NCI-H2081 treated with DMSO at 0.1 percent for 48 hours (cell line): Measurements from ENCODE around the gene GBP5.
"Not testable (repeated sequence)": the region's sequence is repeated elsewhere in the genome, so short reads cannot be mapped to it uniquely, and the experiment has no call there.

Source experiments
- DNase-seq: peaks from one replicate; lab custom pipeline; 2025; lab: John Stamatoyannopoulos, UW

The GBP5 gene

DNA sequence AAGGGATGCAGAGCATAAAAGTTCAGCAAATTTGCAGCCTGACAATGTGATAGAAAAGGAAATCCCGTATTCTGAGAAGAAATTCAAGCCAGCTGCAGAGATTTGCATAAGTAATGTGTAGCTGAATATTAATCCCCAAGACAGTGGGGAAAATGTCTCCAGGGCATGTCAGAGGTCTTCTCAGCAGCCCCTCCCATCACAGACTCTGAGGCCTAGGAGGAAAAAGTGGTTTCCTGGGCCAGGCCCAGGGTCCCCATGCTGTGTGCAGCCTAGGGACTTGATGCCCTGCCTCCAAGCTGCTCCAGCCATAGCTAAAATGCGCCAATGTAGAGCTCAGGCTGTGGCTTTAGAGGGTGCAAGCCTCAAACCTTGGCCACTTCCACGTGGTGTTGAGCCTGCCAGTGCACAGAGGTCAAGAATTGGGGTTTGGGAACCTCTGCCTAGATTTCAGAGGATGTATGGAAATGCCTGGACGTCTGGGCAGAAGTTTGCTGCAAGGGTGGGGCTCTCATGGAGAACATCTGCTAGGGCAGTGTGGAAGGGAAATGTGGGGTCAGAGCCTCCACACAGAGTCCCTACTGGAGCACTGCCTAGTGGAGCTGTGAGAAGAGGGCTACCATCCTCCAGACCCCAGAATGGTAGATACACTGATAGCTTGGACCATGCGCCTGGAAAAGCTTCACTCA, 11.6 kb upstream of the GBP5 start:
- not testable (repeated sequence) for DNase-seq

DNA sequence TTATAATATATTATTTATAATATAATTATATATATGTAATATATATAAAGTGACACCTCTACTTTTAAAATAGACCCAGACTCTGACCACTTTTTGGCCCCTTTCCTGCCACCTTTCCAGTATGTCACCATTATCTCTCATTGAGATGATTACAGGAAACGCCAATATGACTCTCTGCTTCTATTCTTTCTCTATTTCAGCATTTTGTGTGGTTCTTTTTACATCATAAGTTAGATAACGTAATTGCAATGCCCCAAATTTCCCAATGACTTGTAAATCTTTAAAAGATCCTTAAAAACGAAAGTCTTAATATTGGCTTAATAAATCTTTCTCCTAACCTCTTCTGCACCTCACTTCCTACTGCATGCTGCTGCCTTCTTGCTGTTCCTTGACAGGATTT, 8.1 kb upstream of the GBP5 start:
- no peak for DNase-seq

DNA sequence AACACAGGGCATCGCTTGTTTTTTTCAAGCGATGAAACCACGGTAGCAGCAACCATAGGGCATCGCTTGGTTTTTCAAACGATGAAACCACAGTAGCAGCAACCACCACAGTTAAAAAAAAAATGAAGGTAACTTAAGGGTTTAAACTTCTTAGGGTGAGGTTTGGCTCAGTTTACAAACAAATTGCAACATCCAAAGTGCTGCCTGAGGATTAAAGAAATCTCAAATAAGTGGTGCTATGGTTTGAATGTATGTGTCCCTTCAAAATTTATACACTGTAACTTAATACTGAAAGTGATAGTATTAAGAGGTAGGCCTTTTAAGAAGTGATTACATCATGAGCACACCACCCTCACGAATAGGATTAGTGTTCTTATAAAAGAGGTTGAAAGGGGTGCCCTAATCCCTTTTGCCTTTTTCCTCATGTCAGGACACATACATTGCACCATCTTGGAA, 6.4 kb upstream of the GBP5 start:
- DNase-seq: no peak

GRCh38 chr1:89277725-89278124, 5.1 kb upstream of the GBP5 start:
- no peak for DNase-seq

- DNase-seq: no peak
Observed at GRCh38 chr1:89276690-89277089, 4.0 kb upstream of the GBP5 start.

DNA sequence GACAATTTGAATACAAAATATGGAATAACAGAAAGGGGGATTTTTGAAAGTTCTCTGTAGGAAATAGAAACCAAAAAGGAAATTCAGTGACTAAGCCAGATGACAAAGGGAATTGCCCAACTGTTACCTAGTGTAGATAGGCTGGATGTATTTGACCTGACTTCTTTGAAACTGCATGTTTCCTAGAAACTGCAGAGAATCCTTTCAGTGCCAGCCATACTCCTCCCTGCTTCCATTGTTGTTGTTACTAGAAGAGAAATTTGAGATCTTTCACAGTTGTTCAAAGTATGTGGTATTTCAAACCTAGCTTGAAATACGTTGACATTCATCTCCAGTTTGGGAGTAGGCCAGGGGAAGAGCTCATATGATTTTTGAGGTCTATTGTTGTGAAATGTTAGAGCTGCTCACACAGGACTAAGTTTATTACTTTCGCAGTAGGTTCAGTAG, 1.8 kb upstream of the GBP5 start:
- no peak for DNase-seq

GRCh38 chr1:89273324-89273778, 691 bp upstream of the GBP5 start:
- no peak for DNase-seq

DNA sequence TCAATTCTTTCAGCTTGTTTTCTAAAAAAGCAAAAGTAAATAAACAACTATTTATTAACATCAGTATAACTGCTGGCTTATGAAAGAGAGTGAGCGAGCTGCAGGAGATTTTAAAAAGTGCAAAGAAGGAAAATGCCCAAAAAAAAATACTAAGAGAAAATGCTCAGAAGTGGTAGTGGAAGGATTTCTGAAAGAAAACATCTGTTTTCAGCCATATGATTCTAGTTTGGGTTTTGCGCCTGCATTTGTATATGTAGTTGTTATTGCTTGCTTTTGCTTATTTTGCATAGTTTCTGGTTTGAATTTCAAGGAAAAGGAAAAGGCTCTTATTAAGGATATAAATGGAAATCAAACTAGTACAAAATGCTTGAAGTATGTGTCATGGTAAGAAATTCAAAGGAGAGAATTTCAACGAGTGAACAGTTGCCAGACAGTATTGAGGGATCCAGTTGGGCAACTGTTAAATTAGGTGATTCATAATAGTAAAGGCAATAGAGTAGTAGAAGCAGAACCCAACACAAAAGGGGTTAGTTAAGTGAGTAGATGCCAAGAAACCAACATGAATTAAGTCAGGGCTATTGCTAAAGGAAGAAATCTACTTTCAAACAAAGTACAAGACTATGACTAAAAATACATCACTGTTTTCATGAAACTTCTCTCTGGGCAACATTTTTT, 1.2 kb downstream of the GBP5 start:
- no peak for DNase-seq

DNA sequence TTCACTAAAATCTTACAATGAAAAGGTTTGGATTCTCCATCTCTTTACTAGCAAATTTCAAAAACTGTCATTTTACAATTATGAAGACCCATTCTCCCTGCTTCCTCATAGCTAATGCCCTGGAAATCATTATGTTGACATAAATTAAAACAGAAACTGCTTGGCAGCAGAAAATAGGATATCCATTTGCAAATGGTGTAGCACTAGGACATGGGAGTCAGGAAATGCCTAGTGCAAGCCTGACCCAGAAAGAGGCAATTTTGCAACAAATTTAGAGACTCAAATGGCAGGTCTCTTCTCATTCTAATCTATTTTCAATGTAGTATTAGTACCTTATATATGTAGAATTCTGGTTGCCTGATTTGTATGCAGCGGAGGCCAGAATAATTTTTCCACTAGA, 2.2 kb downstream of the GBP5 start:
- DNase-seq: no peak

DNA sequence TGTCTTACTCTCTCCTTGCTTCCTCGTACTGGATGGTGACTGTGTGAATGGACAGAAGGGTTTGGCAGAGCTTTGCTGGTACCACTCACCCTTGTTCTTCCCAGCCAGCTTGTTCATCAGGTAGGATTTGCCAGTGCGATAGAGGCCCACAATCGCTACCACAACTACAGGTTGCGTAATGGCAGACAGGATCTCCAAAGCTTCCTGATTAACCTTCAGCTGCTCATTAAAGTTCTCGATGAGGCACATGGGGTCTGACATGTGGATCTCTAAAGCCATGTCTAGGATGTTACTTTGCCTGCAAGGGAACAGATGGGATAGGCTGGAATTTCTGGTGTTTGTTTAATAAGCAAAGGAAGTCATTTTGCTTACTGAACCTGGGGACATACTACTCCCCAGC, 3.4 kb downstream of the GBP5 start:
- DNase-seq: no peak

GRCh38 chr1:89262643-89263042, 10.0 kb downstream of the GBP5 start:
- no peak for DNase-seq

DNA sequence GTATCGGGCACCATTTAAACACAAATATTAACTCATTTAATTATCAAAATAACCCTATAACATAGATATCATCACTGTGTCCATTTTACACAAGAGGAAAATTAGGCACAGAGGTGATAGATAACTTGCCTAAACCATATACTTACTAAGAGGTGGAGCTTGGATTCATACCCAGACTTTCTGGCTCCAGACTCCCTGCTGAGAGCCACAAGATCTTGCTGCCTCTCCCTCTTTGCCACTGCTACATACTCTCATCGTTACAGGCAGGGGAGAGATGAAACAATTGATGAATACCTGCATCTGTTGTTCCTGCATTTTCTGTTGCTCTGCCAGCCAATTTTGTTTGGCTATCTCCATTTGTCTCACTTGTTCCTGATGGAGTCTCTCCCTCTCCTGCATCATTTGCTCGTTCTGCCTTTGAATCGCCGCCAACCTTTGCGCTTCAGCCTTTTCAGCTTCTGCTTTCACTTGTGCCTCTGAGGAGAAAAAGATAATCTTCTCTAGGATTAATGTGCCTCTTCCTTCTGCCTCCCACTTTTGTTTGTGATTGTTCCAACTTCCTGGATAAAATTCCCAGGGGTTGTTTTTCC, 10.6 kb downstream of the GBP5 start:
- DNase-seq: no peak

DNA sequence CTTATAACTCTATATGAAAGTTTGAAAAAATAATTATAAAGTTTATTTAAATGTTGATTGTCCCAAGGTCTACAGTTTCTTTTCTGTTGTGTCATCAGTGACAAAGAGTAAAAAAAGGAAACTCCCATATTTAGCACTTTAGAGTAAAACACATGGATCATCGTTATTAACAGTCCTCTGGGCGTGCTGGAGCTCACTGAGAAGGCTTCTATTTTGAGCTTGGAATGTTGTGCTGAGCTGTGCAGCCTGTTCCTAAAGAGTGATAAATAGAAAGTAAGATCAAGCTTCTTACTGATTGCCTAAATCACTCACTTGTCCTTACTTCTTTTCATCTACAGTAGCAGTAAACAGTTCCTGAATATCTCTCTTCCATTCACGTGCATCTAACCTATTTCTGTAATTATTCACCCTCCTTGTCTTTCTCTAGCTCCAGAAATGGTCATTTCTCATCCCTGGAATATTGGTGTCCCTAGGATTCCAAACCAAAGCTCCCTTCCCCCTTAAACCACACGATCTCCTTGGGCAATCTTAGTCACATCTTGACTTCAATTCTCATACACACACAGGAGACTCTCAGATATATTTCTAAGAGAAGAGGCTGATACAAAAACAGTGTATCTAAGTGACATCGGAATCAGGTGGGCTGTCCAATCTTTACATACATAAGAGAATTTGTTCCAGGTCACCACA, 11.9 kb downstream of the GBP5 start:
- DNase-seq: no peak

DNA sequence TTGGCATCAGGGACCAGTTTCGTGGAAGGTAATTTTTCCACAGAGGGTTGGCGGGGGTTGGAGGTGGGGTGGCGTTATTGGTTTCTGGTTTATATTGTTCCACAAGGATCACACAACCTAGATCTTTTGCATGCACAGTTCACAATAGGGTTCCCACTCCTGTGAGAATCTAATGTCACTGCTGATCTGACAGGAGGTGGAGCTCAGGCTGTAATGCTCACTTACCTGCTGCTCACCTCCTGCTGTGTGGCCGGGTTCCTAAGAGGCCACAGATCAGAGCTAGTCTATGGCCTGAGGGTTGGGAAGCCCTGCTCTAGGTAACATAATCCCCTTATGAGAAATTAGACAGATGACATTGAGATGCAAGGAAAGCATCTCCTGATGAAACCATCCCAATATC, 12.6 kb downstream of the GBP5 start:
- DNase-seq: no peak

DNA sequence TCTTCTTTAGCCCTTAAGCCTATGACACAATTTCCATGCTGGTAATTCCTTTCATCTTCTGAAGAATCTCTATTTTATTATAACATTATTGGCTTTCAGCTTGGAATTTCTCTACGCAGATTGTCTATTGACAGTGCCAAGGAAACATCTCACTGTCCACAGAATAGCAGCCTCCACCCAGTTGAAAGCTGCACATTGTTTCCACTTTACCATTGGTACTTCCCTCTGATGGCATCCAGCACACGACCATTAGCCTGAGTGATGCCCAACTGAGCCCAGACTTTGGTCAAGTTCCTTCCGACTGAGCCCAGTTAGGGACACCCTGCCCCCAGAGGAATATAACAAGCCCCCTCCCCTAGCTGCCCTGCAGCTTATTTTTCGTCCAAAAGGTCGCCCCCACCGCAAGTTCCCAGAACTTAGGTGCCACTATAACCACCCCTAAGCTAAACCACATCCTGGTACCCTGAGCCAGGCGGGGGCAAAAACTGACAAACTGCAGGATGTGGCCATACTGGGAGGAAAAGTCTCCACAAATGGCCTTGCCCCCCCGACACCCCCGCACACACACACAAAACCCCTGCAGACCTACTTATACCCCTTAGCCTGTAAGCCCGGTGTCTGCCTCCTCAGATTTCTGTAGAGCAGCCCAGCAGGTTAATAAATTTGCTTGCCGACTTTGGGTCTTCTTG, 13.2 kb downstream of the GBP5 start:
- no peak for DNase-seq

DNA sequence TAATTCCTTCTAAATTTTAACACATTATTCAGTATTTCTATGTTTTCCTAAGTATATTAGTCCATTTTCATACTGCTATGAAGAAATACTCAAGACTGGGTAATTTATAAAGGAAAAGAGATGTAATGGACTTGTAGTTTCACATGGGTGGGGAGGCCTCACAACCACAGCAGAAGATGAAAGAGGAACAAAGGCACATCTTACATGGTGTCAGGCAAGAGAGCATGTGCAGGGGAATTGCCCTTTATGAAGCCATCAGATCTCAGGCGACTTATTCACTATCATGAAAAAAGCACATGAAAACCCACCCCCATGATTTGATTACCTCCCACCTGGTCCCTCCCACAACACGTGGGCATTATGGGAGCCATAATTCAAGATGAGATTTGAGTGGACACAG, 15.6 kb downstream of the GBP5 start:
- no peak for DNase-seq

DNA sequence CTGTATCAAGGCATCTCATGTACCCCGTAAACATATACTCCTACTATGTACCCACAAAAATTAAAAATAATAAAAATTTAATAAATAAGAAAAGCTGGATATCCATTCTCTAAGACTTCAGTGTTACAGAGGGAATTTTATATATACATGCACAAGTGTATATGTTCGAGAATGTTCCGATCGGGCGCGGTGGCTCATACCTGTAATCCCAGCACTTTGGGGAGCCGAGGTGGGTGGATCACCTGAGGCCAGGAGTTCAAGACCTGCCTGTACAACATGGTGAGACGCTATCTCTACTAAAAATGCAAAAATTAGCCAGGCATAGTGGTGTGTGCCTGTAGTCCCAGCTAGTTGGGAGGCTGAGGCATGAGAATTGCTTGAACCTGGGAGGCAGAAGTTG, 17.1 kb downstream of the GBP5 start:
- DNase-seq: not testable (repeated sequence)

DNA sequence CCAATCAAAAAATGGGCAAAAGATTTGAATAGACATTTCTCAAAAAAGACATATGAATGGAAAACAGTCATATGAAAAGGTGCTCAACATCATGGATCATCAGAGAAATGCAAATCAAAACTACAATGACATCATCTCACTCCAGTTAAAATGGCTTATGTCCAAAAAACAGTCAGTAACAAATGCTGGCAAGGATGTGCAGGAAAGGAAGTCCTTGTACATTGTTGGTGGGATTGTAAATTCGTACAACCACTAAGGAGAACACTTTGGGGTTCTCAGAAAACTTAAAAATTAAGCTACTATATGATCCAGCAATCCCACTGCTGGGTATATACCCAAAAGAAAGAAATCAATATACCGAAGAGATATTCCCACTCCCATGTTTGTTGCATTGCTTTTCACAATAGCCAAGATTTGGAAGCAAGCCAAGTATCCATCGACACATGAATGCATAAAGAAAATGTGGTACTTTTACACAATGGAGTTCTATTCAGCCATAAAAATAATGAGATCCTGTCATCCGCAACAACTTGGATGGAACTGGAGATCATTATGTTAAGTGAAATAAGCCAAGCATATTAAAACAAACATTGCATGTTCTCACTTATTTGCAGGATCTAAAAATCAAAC, 17.9 kb downstream of the GBP5 start:
- DNase-seq: peak; percentile 51

DNA sequence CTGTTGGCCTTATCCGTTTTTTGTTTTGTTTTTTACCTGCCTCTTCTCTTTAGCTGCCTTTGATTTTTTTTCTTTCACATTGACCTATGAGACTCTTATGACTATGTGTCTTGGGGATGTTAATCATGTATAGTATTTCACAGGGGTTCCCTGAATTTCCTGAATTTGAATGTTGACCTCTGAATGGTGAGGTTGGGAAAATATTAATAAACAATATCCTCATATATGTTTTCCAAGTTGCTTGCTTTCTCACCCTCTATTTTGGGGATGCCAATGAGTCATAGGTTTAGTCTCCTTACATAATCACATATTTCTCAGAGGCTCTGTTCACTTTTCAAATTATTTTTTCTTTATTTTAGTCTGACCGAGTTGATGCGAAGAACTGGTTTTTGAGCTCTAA, 29.6 kb downstream of the GBP5 start:
- no peak for DNase-seq
